Measurements from ENCODE around the gene GNAZ.
"Not testable (repeated sequence)": the region's sequence is repeated elsewhere in the genome, so short reads cannot be mapped to it uniquely, and the experiment has no call there.

GRCh38 chr22:23021660-23022353 is 48.5 kb upstream of the GNAZ start:
- TF ChIP-seq CTCF (IDR thresholded peaks at IDR 0.05; ENCODE audit: insufficient read depth, low read length); POLR2AphosphoS5 (IDR thresholded peaks at IDR 0.05; ENCODE audit: low read depth); SPI1 (IDR thresholded peaks at IDR 0.05; ENCODE audit: borderline replicate concordance, low read depth): not testable (repeated sequence)

All from HL-60 (cell line).